OCI-LY1 (cell line): ENCODE data around the gene PNPT1.

Experiments used
- CTCF ChIP-seq: fragments of 200-600 bp; sonication (generic), shearing (Covaris generic); IDR thresholded peaks from 2 replicates; pipeline ENCODE4 v1.5.1; 2017; ENCODE audit warnings: mild to moderate bottlenecking, antibody characterized with exemption, low read length, moderate library complexity, mixed read lengths
- EZH2 ChIP-seq: fragments of 200-600 bp; sonication (generic), shearing (Covaris generic); IDR thresholded peaks from 2 replicates; pipeline ENCODE4 v1.8.0; 2017; ENCODE audit warnings: borderline replicate concordance, mixed run types, mild to moderate bottlenecking, antibody characterized with exemption, low read length, moderate library complexity, mixed read lengths

GRCh38 chr2:55607717-55608116 is 85.9 kb downstream of the PNPT1 start:
- TF ChIP-seq CTCF (no peak), EZH2 (no peak)
